HG03457 (cell line): ENCODE data around the gene DAB1.
A peak's percentile ranks its signal among the peaks of the same experiment; 100 is the strongest.
"Not testable (repeated sequence)": the region's sequence is repeated elsewhere in the genome, so short reads cannot be mapped to it uniquely, and the experiment has no call there.

ENCODE experiments used
- ATAC-seq: cut with Tn5 transposase; IDR thresholded peaks from one replicate; pipeline ENCODE4 v1.9.1; 2021; ENCODE audit warnings: moderate number of reproducible peaks; ENCODE audit not compliant: unreplicated experiment

Gene DAB1

DNA sequence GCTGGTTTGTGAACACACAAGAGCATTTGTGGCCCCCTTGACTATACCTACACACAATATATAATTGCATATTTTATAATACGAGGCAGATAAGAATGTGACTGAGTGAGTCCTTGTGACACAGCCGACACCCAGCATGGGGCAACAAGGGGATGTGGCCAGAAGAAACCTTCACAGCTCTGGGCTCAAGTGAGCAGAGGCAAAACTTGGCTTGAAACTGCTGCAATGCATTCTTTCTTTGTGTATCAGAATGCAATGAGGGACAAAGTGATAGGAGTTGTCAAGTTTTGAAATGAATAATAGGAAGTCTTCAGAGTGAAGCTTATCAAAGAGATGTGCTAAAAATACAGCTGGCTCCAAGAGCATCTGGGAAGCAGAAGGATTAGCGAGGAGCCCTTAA is 334.0 kb downstream of the DAB1 start:
- ATAC-seq = no peak

- no peak for ATAC-seq
These were observed 334.6 kb downstream of the DAB1 start for GRCh38 chr1:57089221-57089620.

GRCh38 chr1:57088653-57089052 is 335.2 kb downstream of the DAB1 start:
- ATAC-seq = no peak

- ATAC-seq = not testable (repeated sequence)
These were observed 336.2 kb downstream of the DAB1 start for GRCh38 chr1:57087660-57088059.

DNA sequence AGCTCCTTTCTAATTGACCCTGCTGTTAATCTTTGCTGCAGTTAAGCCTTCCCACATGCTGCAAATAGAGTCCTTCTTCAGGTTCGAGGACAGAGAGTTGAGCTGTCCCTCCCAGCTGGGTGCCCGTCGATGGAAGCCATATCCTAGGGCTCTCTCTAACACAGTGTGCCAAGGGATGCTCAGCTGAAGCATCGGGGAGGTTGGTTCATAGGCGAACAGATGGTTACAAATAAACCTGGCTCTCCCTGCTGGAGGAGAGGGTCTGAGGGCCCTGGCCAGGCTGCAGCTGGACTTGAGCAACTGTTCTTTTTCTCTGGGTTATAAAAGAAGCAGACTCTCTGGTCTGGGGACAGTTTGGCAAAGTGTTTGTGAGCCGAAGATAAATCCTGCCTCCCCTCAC is 337.7 kb downstream of the DAB1 start:
- no peak for ATAC-seq

- ATAC-seq = no peak
These were observed 339.2 kb downstream of the DAB1 start for GRCh38 chr1:57084701-57085100.

DNA sequence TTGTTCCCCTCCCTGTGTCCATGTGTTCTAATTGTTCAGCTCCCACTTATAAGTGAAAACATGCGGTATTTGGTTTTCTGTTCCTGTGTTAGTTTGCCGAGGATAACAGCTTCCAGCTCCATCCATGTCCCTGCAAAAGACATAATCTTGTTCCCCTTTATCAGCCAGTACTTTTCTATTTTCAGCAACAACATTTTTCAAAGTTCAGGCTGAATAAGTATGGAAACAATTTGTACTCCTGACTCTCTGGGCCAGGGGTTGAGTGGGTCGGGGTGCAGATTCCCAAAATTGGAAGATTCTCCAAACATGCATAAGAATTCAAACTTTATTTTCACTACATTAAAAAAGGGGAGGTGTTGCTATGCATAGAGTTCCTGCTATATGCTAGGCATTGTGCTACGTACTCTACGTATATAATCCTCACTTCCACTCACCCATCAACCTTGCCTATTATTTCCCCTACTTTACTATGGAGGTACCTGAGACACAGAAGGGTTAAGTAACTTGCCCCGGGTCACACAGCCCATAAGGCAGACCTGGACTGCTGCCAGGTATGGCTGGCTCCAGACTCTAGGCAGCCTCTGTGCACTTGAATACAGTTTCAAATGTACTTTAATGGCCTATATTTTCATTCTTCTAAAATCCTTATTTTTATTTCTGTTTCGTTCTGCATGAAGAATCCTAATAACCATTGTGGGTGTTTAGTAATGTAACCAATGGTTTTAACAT is 341.0 kb downstream of the DAB1 start:
- no peak for ATAC-seq

- no peak for ATAC-seq
These were observed 344.3 kb downstream of the DAB1 start for GRCh38 chr1:57079454-57080157.

GRCh38 chr1:57072401-57073110 is 351.3 kb downstream of the DAB1 start:
- peak; percentile 69 for ATAC-seq

- ATAC-seq = no peak
These were observed 356.0 kb downstream of the DAB1 start for GRCh38 chr1:57067863-57068262.

- no peak for ATAC-seq
These were observed 356.8 kb downstream of the DAB1 start for GRCh38 chr1:57066980-57067610.

GRCh38 chr1:57065442-57065841 is 358.4 kb downstream of the DAB1 start:
- ATAC-seq = no peak

- no peak for ATAC-seq
These were observed 359.3 kb downstream of the DAB1 start for GRCh38 chr1:57064379-57065140.

DNA sequence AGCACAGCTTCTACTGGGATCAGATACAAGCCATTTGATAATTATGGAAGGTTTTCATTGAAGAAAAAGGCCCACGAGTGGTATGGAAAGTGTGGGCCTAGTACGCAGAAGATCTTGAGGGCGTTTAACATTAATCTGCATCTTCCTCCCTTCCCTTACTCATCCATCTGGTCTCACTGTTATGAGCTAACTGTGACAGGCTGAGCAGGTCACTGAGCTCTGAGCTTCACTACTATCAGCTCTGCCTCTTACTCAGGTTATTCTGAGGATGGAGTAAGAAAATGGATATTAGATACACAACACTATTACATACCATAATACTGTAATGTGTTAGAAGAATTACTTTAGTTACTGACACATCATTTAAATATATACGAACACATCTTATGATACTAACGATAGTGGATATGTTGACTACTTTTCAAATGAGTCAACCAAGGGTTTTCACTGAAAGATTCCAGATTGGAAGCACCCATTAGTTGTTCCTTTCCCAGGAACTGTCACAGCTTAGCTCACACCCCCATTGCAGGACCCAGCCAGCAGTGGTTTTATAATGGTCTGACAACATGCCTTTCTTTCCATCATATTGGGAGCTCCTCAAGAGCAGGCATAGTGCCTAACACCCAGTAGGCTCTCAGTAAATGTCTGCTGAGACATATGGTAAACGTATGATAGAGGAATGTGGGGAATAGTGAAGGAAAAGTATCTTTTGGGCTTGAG is 360.3 kb downstream of the DAB1 start:
- no peak for ATAC-seq

GRCh38 chr1:57061369-57061768 is 362.5 kb downstream of the DAB1 start:
- ATAC-seq = no peak

GRCh38 chr1:57060451-57060850 is 363.4 kb downstream of the DAB1 start:
- no peak for ATAC-seq

DNA sequence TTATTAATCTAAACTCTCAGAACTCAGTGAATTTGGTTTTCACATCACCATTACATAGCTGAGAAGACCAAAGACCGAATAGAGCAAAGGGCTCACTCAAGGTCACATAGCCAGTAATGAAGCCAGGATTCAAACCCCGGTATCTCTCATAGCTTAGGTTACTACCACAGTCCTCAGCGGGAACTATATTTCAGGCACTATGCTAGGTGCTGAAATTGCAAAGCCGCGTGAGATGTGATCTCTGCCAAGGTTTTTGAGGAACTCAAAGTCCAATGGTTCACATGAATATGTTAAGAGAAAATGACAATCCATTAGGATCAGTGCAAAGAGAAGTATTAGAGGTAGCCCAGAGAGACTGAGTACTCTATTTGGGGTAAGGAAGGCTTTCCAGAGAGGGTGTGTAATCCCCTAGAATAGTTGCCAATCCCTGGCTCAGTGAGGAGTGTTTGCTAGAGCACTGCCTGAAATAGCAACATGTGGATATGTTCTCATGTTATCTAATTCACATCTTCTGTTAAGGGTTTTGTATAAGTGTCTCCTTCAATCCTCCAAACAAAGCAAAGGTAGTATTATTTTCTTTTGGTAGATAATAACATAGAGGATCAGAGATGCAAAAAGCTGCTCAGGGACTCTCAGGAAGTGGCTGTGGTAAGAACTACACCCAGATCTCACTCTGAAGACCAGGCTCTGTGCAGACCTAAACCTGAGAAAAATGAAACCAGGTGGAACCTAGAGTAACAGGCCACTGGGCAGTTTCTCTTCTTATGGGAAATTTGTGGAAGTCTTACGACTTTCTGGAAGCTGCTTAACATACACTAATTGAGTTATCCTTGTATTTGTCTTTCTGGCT is 365.0 kb downstream of the DAB1 start:
- no peak for ATAC-seq

DNA sequence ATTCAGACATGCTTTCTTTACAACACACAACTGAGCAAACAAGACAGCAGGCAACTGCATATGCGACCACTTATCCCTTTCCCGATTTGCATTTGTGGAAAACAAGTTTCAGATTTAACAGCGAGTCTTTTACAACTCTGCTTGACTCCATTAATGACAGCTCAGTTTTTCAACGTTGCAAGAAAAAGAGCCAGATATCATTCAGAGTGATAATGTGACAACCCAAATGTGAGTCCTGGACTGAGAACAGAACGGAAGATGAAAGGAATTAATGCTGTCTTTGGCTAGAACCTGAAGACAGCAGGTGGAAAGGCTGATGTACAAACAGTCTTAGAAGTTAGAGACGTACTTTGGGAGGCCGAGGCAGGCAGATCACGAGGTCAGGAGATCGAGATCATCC is 375.0 kb downstream of the DAB1 start:
- ATAC-seq = no peak

DNA sequence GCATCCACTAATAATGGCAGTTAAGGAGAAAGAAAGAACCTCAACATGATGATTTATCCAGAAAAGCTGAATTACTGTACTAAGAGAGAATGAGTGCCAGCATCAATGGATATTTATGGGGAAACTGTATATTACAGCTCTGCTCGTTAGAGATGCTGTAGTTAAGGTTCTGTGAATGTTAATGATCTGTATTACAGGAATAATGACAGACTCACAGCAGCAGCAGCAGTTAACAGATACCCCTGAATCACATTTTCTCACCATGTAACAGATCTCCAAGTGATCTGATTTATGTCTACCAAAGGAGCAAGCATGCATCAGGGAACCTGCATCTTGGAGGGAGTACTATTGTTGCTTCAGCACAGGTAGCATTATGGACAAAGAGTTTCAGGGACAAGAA is 377.4 kb downstream of the DAB1 start:
- ATAC-seq = no peak
